ENCODE measurements around the gene VPS45. TPM values are rescaled to one million over a fixed set of nuclear protein-coding genes. Genes with fewer than 3 reads are reported as not detected.

Gene VPS45
- 10 to 100 TPM; 32.6 to 41.2 (median 37.1) TPM for total RNA-seq

GRCh38 chr1:150067184-150068108 lies at the start of gene VPS45:
TSS of gene VPS45 (plus strand) at chr1:150067776. CDS start at chr1:150067858, 82 bp downstream.
- WGBS, 2 donors: 1% methylated on average over 31 to 46 of the region's 46 CpGs
- Histone ChIP-seq H3K27ac (peak within 1 kb of the TSS; percentile 81 to 94 (median 92)), H3K4me3 (peak within 1 kb of the TSS; percentile 57 to 82 (median 66)), H3K9me3 (no peaks in the 10 kb centered on the region), H3K27me3 (no peaks in the 10 kb centered on the region), H3K4me1 (peaks cover 0 to 33% (median 12%) of the 10 kb centered on the region in 4 donors), H3K36me3 (peaks cover 0 to 21% (median 0%) of the 10 kb centered on the region in 3 donors)
- peak; percentile 74 to 78 for DNase-seq (ENCODE audit: low spot score in 2 of 2)
- TF ChIP-seq CTCF (IDR thresholded peaks at IDR 0.05): peak in 2 of 5 experiments; percentile 49 to 59
- peak in 1 of 2 donors; percentile 50 for TF ChIP-seq POLR2A (IDR thresholded peaks at IDR 0.05)
- TF ChIP-seq EP300 (IDR thresholded peaks at IDR 0.05): peak; percentile 8 to 83

- peak in 1 of 2 donors; percentile 2 for DNase-seq (ENCODE audit: low spot score in 2 of 2)
- H3K27me3 ChIP-seq: no peaks in the 10 kb centered on the region
- H3K36me3 ChIP-seq: no peaks in the 10 kb centered on the region
- TF ChIP-seq POLR2A (IDR thresholded peaks at IDR 0.05): no peak
- no peak for TF ChIP-seq EP300 (IDR thresholded peaks at IDR 0.05)
- no peak for TF ChIP-seq CTCF (IDR thresholded peaks at IDR 0.05)
- H3K27ac ChIP-seq: no peak overlapping the region
- WGBS, 2 donors: 74 to 78% methylated on average over 4 of the region's 4 CpGs
- no peaks in the 10 kb centered on the region for H3K9me3 ChIP-seq
- H3K4me3 ChIP-seq: no peak overlapping the region
- H3K4me1 ChIP-seq: peaks cover 0 to 24% (median 2%) of the 10 kb centered on the region in 4 donors
These were observed 49.4 kb upstream of the VPS45 start for GRCh38 chr1:150018165-150018564.

GRCh38 chr1:150020711-150021110 lies 46.9 kb upstream of the VPS45 start:
- no peak overlapping the region for H3K4me3 ChIP-seq
- no peak for TF ChIP-seq CTCF (IDR thresholded peaks at IDR 0.05)
- no peaks in the 10 kb centered on the region for H3K27me3 ChIP-seq
- peak in 1 of 2 donors; percentile 2 for DNase-seq (ENCODE audit: low spot score in 2 of 2)
- H3K27ac ChIP-seq: peak overlapping the region in 2 of 4 donors; percentile 53 to 58
- H3K4me1 ChIP-seq: peaks cover 0 to 19% (median 0%) of the 10 kb centered on the region in 4 donors
- 73 to 78% methylated on average over 2 of the region's 2 CpGs for WGBS, 2 donors
- no peaks in the 10 kb centered on the region for H3K9me3 ChIP-seq
- H3K36me3 ChIP-seq: no peaks in the 10 kb centered on the region

GRCh38 chr1:150021191-150021694 lies 46.3 kb upstream of the VPS45 start:
- 46 to 47% methylated on average over 5 of the region's 5 CpGs for WGBS, 2 donors
- Histone ChIP-seq H3K27ac (peak overlapping the region in 2 of 4 donors; percentile 53 to 58), H3K4me1 (peaks cover 0 to 17% (median 0%) of the 10 kb centered on the region in 4 donors), H3K9me3 (no peaks in the 10 kb centered on the region), H3K27me3 (no peaks in the 10 kb centered on the region), H3K4me3 (no peak overlapping the region), H3K36me3 (no peaks in the 10 kb centered on the region)
- DNase-seq (ENCODE audit: low spot score in 2 of 2): peak in 1 of 2 donors; percentile 3
- no peak for TF ChIP-seq CTCF (IDR thresholded peaks at IDR 0.05)
- TF ChIP-seq EP300 (IDR thresholded peaks at IDR 0.05): no peak
- TF ChIP-seq POLR2A (IDR thresholded peaks at IDR 0.05): no peak

GRCh38 chr1:150022357-150022756 lies 45.2 kb upstream of the VPS45 start:
- 77 to 85% methylated on average over 6 of the region's 6 CpGs for WGBS, 2 donors
- TF ChIP-seq CTCF (IDR thresholded peaks at IDR 0.05): no peak
- TF ChIP-seq POLR2A (IDR thresholded peaks at IDR 0.05): no peak
- DNase-seq (ENCODE audit: low spot score in 2 of 2): no peak

More at GRCh38 chr1:150022357-150022756, 45.2 kb upstream of the VPS45 start:
- peaks cover 0 to 17% (median 0%) of the 10 kb centered on the region in 4 donors for H3K4me1 ChIP-seq
- H3K27ac ChIP-seq: no peak overlapping the region
- H3K27me3 ChIP-seq: no peaks in the 10 kb centered on the region
- H3K9me3 ChIP-seq: no peaks in the 10 kb centered on the region
- H3K36me3 ChIP-seq: no peaks in the 10 kb centered on the region
- no peak overlapping the region for H3K4me3 ChIP-seq

Measured in tibial nerve (tissue), 4 donors.